ENCODE results near the gene ARAP1. TPM values are rescaled to one million over a fixed set of nuclear protein-coding genes. Genes with fewer than 3 reads are reported as not detected.

Gene ARAP1
- total RNA-seq, 1 experiment from 2014 or later, result 26.4 TPM

- Histone ChIP-seq H3K4me1 (replicated peaks) (peaks cover 9% of the 10 kb centered on the region), H3K4me3 (no peak overlapping the region), H3K9me3 (replicated peaks) (no peaks in the 10 kb centered on the region), H3K27me3 (replicated peaks) (no peaks in the 10 kb centered on the region), H3K36me3 (no peaks in the 10 kb centered on the region), H3K27ac (no peak overlapping the region)
- DNase-seq (ENCODE audit: low read depth in 1 of 2, low spot score in 2 of 2), result no peak
Measured at GRCh38 chr11:72739240-72740059, 12.8 kb downstream of the ARAP1 start.

DNA sequence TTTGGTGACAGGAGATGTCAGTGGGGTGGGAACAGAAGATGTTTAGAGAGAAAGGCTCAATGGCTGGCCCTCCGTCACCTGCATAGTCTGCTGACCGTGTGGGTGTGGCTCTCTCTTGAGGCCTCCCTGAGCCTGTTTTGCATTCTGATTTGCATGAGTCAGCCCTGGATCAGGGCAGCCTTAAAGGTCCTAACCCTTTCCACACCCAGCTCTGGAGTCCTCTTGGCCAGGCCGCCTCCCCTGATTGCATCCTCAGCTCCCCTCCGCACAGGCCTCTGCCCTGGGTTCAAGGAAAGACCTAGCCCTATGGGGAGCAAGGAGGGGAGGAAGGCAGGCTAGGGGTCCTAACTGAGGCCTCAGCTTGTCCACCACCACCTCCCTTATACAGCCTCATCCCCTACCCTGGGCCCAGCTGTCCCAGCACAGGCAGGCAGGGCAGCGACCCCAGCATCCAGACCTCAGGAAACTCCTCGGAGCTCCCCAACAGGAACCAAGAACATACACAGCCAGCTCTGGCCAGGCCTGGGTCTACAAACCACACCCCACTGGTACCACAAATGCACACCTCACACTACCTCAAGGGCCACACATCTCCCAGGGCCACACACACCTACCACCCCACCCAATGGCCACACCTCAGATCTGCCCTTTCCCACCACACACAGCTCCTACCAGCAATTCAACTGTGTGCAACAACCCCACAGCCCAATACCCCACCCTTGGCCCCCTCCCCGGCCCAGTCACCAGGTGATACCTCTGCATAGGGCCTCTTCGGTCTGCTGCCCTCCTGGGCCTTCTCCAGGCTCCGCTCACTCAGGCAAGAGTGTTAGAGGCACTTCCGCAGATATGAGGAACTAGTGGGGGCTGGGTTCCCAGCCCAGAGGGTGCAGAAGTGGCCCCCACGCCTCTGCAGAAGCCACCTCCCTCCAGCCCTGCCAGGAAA lies 13.7 kb downstream of the ARAP1 start:
- Histone ChIP-seq H3K36me3 (no peaks in the 10 kb centered on the region), H3K27ac (no peak overlapping the region), H3K27me3 (replicated peaks) (no peaks in the 10 kb centered on the region), H3K4me3 (no peak overlapping the region), H3K4me1 (replicated peaks) (peaks cover 9% of the 10 kb centered on the region), H3K9me3 (replicated peaks) (no peaks in the 10 kb centered on the region)
- DNase-seq (ENCODE audit: low read depth in 1 of 2, low spot score in 2 of 2), result no peak

DNA sequence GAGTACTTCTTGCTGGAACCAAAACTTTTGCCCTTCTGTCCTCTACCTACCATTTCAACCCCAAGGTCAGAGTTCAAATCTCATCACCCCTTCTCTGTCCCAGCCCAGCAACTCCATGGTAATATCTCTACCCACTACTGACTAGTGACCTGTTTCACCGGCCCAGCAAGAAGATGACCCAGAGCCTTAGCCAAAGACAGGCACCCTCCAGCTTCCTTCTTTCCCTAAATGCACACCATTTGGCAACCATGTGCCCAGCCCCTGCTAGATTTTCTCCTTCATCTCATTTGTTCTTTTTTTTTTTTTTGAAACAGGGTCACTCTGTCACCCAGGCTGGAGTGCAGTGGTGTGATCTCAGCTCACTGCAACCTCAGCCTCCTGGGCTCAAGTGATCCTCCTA lies 14.9 kb downstream of the ARAP1 start:
- Histone ChIP-seq H3K4me3 (no peak overlapping the region), H3K27ac (no peak overlapping the region), H3K36me3 (no peaks in the 10 kb centered on the region), H3K9me3 (replicated peaks) (no peaks in the 10 kb centered on the region), H3K4me1 (replicated peaks) (peaks cover 9% of the 10 kb centered on the region), H3K27me3 (replicated peaks) (no peaks in the 10 kb centered on the region)
- no peak for DNase-seq (ENCODE audit: low read depth in 1 of 2, low spot score in 2 of 2)

DNA sequence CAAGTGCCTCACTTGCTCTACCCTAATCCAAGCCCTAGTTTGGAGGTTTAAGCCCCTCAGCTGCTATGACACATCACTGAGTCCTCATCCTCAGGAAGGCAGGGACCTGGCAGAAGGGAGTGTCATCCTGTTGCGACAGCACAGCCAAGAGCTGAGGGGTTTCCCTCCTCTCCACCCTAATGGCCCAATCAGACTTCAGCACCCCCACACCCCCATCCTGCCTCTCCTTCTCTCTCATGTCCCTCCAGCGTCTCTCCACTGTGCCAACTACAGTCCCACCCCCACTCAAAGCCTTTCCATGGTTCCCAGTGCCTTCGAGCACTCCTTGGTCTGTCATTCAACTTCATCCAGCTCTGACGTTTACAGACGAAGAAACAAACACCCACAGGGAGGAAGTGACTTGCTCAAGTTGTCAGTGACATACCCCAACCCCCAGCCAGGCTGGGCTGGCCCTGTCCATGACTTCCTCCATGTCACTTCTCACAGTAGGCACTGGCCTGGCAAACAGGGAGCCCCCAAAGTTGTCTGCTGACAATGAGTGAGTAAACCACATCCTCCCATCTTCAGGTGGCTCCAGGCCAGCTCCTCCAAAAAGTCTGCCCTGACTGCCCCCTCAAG lies 15.6 kb downstream of the ARAP1 start:
- Histone ChIP-seq H3K4me3 (no peak overlapping the region), H3K9me3 (replicated peaks) (no peaks in the 10 kb centered on the region), H3K36me3 (no peaks in the 10 kb centered on the region), H3K27me3 (replicated peaks) (no peaks in the 10 kb centered on the region), H3K4me1 (replicated peaks) (peaks cover 9% of the 10 kb centered on the region), H3K27ac (no peak overlapping the region; the same call in 1 of the 2 replicates)
- DNase-seq (ENCODE audit: low read depth in 1 of 2, low spot score in 2 of 2), result no peak

- Histone ChIP-seq H3K27me3 (replicated peaks) (no peaks in the 10 kb centered on the region), H3K27ac (no peak overlapping the region), H3K4me1 (replicated peaks) (peaks cover 9% of the 10 kb centered on the region), H3K4me3 (no peak overlapping the region), H3K36me3 (no peaks in the 10 kb centered on the region), H3K9me3 (replicated peaks) (no peaks in the 10 kb centered on the region)
- DNase-seq (ENCODE audit: low read depth in 1 of 2, low spot score in 2 of 2), result no peak
Measured at GRCh38 chr11:72735495-72736027, 16.6 kb downstream of the ARAP1 start.

GRCh38 chr11:72732329-72732728 lies 19.9 kb downstream of the ARAP1 start:
- Histone ChIP-seq H3K27ac (no peak overlapping the region), H3K9me3 (replicated peaks) (no peaks in the 10 kb centered on the region), H3K4me3 (no peak overlapping the region), H3K4me1 (replicated peaks) (peaks cover 9% of the 10 kb centered on the region), H3K36me3 (no peaks in the 10 kb centered on the region), H3K27me3 (replicated peaks) (no peaks in the 10 kb centered on the region)
- no peak for DNase-seq (ENCODE audit: low read depth in 1 of 2, low spot score in 2 of 2)

- no peaks in the 10 kb centered on the region for H3K36me3 ChIP-seq
- DNase-seq (ENCODE audit: low read depth in 1 of 2, low spot score in 2 of 2), result no peak
- no peak overlapping the region for H3K4me3 ChIP-seq
- no peaks in the 10 kb centered on the region for H3K4me1 ChIP-seq (replicated peaks)
- H3K9me3 ChIP-seq (replicated peaks), result no peaks in the 10 kb centered on the region
- H3K27me3 ChIP-seq (replicated peaks), result no peaks in the 10 kb centered on the region
- no peak overlapping the region for H3K27ac ChIP-seq
Measured at GRCh38 chr11:72730737-72731136, 21.5 kb downstream of the ARAP1 start.

DNA sequence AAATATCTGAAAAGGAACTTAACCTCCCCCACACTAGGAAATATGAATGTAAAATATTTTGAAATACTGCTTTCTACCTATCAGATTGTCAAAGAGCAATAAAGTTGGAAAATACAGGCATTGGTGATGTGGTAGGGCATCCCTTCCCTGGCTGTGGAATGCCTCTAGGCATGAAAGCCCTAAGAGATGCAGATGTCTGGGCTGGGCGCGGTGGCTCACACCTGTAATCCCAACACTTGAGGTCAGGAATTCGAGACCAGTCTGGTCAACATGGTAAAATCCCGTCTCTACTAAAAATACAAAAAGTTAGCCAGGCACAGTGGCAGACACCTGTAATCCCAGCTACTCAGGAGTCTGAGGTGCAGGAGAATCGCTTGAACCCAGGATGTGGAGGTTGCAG lies 22.0 kb downstream of the ARAP1 start:
- Histone ChIP-seq H3K4me1 (replicated peaks) (no peaks in the 10 kb centered on the region), H3K4me3 (no peak overlapping the region), H3K27me3 (replicated peaks) (no peaks in the 10 kb centered on the region), H3K9me3 (replicated peaks) (no peaks in the 10 kb centered on the region), H3K36me3 (no peaks in the 10 kb centered on the region), H3K27ac (no peak overlapping the region)
- no peak for DNase-seq (ENCODE audit: low read depth in 1 of 2, low spot score in 2 of 2)

GRCh38 chr11:72727521-72727920 lies 24.7 kb downstream of the ARAP1 start:
- peaks cover 3% of the 10 kb centered on the region for H3K4me1 ChIP-seq (replicated peaks)
- H3K9me3 ChIP-seq (replicated peaks), result no peaks in the 10 kb centered on the region
- H3K27me3 ChIP-seq (replicated peaks), result no peaks in the 10 kb centered on the region
- H3K4me3 ChIP-seq, result no peak overlapping the region
- no peaks in the 10 kb centered on the region for H3K36me3 ChIP-seq
- no peak for DNase-seq (ENCODE audit: low read depth in 1 of 2, low spot score in 2 of 2)
- no peak overlapping the region for H3K27ac ChIP-seq

DNA sequence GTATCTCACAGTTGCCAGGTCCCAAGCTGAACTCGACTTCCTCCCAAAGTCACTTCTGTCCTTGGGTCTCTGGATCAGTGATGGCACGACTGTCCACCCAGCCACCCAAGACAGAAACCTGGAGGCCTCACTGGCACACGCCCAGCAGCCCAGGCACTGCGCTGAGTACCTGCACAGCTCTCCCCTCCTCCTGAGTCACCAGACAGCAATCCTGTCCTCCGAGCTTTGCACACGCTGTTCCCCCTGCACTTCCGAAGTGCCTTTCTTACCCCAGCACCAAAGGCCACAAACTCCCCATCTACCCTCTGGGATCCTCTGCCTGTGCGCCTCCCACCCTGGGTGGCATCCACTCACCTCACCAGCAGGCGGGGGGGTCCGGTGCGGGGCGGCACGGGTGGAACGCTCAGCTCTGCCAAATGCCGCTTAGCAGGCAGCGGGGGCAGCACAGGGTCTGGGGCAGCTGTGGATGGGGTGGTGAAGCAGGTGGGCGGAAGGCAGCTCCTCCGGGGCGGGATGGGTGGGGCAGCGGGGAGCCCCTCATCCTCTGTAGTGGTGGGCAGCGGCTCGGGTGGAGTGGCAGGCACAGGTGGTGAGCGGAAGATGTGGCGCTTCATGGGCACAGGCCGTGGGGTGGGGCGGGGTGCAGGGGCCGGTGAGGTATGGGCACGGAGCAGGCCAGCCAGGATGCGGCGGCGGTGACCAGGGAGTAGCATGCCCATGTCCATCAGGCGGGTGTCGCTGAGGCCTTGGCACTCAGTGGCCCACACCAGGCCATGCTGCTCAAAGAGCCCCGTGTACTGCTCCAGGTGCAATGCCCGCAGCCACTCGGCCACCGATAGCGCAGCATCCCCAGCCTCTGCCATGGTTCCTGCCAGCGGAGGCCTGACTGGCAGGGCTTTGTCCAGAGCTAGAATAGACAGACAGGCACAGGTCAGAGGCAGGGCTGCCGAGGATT lies 25.7 kb downstream of the ARAP1 start:
- no peaks in the 10 kb centered on the region for H3K36me3 ChIP-seq
- H3K27ac ChIP-seq, result no peak overlapping the region
- H3K4me3 ChIP-seq, result no peak overlapping the region
- H3K9me3 ChIP-seq (replicated peaks), result no peaks in the 10 kb centered on the region
- no peaks in the 10 kb centered on the region for H3K27me3 ChIP-seq (replicated peaks)
- H3K4me1 ChIP-seq (replicated peaks), result peaks cover 10% of the 10 kb centered on the region
- no peak for DNase-seq (ENCODE audit: low read depth in 1 of 2, low spot score in 2 of 2)

- DNase-seq (ENCODE audit: low read depth in 1 of 2, low spot score in 2 of 2), result no peak
- Histone ChIP-seq H3K9me3 (replicated peaks) (no peaks in the 10 kb centered on the region), H3K36me3 (no peaks in the 10 kb centered on the region), H3K4me1 (replicated peaks) (peaks cover 10% of the 10 kb centered on the region), H3K27me3 (replicated peaks) (no peaks in the 10 kb centered on the region), H3K27ac (no peak overlapping the region), H3K4me3 (no peak overlapping the region)
Measured at GRCh38 chr11:72725724-72726028, 26.5 kb downstream of the ARAP1 start.

DNA sequence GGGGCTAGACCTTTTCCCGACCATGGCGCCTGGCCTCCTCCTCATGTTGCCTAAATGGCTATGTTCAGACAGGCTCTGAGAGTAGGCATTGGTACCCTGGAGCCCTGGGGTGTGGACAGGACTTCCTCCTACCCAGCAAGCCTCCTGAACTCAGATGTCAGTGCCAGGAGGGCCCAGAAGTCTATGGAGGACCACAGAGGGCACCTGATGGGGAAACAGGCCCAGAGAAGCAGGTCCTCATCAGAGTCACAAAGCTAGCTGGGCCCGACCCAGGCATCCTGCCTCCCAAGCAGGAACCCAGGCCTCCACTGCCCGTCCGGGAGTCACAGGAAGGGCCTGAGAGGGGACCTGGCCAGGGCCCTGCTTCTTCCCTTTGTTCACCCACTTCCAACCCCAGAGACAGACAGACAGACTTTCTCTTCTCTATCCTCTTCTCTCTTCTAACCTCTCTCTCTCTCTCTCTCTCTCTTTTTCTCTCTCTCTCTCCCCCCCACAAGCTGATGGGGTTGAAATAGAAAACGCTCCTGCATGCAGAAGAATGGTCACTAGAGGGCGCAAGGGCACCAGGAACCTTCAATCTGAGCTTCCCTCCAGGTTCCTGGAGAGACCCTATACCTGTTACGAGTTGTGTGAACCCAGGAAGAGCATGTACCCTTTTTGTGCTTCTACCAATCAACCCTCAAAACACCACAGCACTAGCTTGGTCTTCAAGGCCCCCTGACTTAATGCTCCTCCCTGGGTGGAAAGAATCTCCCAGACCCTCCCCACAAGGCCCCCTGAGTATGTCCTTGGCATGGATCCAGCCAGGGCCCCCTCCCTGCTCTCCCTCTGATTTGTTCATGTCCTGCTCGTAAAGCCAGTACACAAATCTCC lies 27.1 kb downstream of the ARAP1 start:
- Histone ChIP-seq H3K4me1 (replicated peaks) (peaks cover 10% of the 10 kb centered on the region), H3K36me3 (no peaks in the 10 kb centered on the region), H3K4me3 (no peak overlapping the region), H3K9me3 (replicated peaks) (no peaks in the 10 kb centered on the region), H3K27ac (no peak overlapping the region), H3K27me3 (replicated peaks) (no peaks in the 10 kb centered on the region)
- peak; percentile 49 to 53 for DNase-seq (ENCODE audit: low read depth in 1 of 2, low spot score in 2 of 2)

All from SJSA1 (cell line).